Uterus (tissue), 2 donors: Measurements from ENCODE around the gene CCDC112.

ENCODE experiments used
- CTCF ChIP-seq, 4 experiments: fragments of 200-600 bp in 2 of 4; fragments of 450-650 bp in 2 of 4; sonication (generic) in 2 of 4; IDR thresholded peaks; one replicate each; pipeline ENCODE4 v1.5.1; 2016 to 2019; ENCODE audit warnings: antibody characterized with exemption in 4 of 4, mild to moderate bottlenecking in 2 of 4, moderate library complexity in 1 of 4
- POLR2A ChIP-seq, 2 donors: fragments of 450-650 bp; IDR thresholded peaks; one replicate each; pipeline ENCODE4 v1.6.1; 2016; ENCODE audit warnings: antibody characterized with exemption in 2 of 2, mild to moderate bottlenecking in 1 of 2, moderate library complexity in 1 of 2

GRCh38 chr5:115337882-115338281 is 41.4 kb upstream of the CCDC112 start:
- TF ChIP-seq POLR2A (IDR thresholded peaks at IDR 0.05), result no peak
- TF ChIP-seq CTCF (IDR thresholded peaks at IDR 0.05), result no peak
